ENCODE data around the gene ZNF407. TPM values are rescaled to one million over a fixed set of nuclear protein-coding genes. Genes with fewer than 3 reads are reported as not detected.

ZNF407 gene
- total and polyA plus RNA-seq, 2 of the 13 experiments (the other 11 are each of a cell fraction or from before 2014, with no cell fraction given) = 2.3 to 8.7 TPM

DNA sequence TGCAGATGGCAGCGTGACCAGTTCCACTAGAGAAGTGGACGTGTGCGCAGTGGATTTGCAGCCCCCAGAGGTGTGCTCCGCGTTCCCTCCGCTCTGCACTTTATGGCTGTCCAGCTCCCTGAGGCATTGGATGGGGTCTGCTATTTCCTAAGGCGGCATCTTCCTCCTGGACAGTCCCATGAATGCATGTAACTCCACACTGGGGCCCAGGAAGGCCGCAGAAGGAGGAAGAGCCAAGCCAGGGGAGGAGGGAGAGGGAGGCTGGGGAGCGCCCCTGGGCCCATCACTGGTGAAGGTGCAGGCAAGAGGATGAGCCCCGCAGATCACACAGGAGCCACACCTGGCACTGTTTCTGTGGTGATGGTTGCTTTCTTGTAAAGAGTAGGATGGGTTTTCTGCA, 512.1 kb downstream of the ZNF407 start (continued):
- TF ChIP-seq, protein P1, sequence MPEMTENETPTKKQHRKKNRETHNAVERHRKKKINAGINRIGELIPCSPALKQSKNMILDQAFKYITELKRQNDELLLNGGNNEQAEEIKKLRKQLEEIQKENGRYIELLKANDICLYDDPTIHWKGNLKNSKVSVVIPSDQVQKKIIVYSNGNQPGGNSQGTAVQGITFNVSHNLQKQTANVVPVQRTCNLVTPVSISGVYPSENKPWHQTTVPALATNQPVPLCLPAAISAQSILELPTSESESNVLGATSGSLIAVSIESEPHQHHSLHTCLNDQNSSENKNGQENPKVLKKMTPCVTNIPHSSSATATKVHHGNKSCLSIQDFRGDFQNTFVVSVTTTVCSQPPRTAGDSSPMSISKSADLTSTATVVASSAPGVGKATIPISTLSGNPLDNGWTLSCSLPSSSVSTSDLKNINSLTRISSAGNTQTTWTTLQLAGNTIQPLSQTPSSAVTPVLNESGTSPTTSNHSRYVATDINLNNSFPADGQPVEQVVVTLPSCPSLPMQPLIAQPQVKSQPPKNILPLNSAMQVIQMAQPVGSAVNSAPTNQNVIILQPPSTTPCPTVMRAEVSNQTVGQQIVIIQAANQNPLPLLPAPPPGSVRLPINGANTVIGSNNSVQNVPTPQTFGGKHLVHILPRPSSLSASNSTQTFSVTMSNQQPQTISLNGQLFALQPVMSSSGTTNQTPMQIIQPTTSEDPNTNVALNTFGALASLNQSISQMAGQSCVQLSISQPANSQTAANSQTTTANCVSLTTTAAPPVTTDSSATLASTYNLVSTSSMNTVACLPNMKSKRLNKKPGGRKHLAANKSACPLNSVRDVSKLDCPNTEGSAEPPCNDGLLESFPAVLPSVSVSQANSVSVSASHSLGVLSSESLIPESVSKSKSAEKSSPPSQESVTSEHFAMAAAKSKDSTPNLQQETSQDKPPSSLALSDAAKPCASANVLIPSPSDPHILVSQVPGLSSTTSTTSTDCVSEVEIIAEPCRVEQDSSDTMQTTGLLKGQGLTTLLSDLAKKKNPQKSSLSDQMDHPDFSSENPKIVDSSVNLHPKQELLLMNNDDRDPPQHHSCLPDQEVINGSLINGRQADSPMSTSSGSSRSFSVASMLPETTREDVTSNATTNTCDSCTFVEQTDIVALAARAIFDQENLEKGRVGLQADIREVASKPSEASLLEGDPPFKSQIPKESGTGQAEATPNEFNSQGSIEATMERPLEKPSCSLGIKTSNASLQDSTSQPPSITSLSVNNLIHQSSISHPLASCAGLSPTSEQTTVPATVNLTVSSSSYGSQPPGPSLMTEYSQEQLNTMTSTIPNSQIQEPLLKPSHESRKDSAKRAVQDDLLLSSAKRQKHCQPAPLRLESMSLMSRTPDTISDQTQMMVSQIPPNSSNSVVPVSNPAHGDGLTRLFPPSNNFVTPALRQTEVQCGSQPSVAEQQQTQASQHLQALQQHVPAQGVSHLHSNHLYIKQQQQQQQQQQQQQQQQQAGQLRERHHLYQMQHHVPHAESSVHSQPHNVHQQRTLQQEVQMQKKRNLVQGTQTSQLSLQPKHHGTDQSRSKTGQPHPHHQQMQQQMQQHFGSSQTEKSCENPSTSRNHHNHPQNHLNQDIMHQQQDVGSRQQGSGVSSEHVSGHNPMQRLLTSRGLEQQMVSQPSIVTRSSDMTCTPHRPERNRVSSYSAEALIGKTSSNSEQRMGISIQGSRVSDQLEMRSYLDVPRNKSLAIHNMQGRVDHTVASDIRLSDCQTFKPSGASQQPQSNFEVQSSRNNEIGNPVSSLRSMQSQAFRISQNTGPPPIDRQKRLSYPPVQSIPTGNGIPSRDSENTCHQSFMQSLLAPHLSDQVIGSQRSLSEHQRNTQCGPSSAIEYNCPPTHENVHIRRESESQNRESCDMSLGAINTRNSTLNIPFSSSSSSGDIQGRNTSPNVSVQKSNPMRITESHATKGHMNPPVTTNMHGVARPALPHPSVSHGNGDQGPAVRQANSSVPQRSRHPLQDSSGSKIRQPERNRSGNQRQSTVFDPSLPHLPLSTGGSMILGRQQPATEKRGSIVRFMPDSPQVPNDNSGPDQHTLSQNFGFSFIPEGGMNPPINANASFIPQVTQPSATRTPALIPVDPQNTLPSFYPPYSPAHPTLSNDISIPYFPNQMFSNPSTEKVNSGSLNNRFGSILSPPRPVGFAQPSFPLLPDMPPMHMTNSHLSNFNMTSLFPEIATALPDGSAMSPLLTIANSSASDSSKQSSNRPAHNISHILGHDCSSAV (CRISPR knock-in tag; IDR thresholded peaks at IDR 0.05; ENCODE audit: borderline replicate concordance) = no peak
- TF ChIP-seq, protein P2, sequence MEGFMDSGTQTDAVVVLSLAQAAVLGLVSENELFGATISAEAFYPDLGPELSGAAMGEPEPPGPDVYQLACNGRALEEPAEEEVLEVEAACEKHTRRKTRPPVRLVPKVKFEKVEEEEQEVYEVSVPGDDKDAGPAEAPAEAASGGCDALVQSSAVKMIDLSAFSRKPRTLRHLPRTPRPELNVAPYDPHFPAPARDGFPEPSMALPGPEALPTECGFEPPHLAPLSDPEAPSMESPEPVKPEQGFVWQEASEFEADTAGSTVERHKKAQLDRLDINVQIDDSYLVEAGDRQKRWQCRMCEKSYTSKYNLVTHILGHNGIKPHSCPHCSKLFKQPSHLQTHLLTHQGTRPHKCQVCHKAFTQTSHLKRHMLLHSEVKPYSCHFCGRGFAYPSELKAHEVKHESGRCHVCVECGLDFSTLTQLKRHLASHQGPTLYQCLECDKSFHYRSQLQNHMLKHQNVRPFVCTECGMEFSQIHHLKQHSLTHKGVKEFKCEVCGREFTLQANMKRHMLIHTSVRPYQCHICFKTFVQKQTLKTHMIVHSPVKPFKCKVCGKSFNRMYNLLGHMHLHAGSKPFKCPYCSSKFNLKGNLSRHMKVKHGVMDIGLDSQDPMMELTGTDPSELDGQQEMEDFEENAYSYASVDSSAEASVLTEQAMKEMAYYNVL (CRISPR knock-in tag; IDR thresholded peaks at IDR 0.05; ENCODE audit: borderline replicate concordance) = no peak
- TF ChIP-seq, protein P3, sequence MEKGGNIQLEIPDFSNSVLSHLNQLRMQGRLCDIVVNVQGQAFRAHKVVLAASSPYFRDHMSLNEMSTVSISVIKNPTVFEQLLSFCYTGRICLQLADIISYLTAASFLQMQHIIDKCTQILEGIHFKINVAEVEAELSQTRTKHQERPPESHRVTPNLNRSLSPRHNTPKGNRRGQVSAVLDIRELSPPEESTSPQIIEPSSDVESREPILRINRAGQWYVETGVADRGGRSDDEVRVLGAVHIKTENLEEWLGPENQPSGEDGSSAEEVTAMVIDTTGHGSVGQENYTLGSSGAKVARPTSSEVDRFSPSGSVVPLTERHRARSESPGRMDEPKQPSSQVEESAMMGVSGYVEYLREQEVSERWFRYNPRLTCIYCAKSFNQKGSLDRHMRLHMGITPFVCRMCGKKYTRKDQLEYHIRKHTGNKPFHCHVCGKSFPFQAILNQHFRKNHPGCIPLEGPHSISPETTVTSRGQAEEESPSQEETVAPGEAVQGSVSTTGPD (CRISPR knock-in tag; IDR thresholded peaks at IDR 0.05) = no peak
- TF ChIP-seq JUNB (CRISPR knock-in tag; IDR thresholded peaks at IDR 0.05; ENCODE audit: borderline replicate concordance) = no peak
